PC-9 (cell line): ENCODE measurements around the gene ITFG1. TPM values are rescaled to one million over a fixed set of nuclear protein-coding genes. Genes with fewer than 3 reads are reported as not detected.

Source experiments
- BruUV-seq: library from RNA; stranded (reverse); fragments of 400-500 nt; replicated peaks from 2 replicates; lab custom pipeline; 2021; lab: Mats Ljungman, UMichigan
- CTCF ChIA-PET: fragments of 300-600 bp; sonication (Branson Sonifier 250); formaldehyde crosslinking; loops from one replicate; lab custom pipeline; 2022; ENCODE audit warnings: antibody characterized with exemption; lab: Charles Lee
- POLR2A ChIA-PET: fragments of 300-600 bp; sonication (Branson Sonifier 250); formaldehyde crosslinking; loops from one replicate; lab custom pipeline; 2022; ENCODE audit warnings: antibody characterized with exemption; ENCODE audit not compliant: unreplicated experiment; lab: Charles Lee
- DNase-seq, 2 experiments: peaks; one replicate each; pipeline versions ENCODE4 v3.0.0 to v3.0.0-alpha.2; 2015 to 2022; ENCODE audit warnings: mixed read lengths in 1 of 2
- H2AFZ ChIP-seq: fragments of 200-600 bp; sonication (generic); 2 replicates; pipeline ENCODE4 v1.8.1; 2017; ENCODE audit warnings: antibody characterized with exemption
- H3F3A ChIP-seq: fragments of 200-600 bp; sonication (generic); 2 replicates; pipeline ENCODE4 v1.8.1; 2017; ENCODE audit warnings: antibody characterized with exemption, mild to moderate bottlenecking, low read depth; ENCODE audit not compliant: insufficient read depth
- H3K27ac ChIP-seq: fragments of 200-600 bp; sonication (generic); 2 replicates; pipeline ENCODE4 v1.6.1; 2016; ENCODE audit warnings: mixed run types
- H3K27me3 ChIP-seq: fragments of 200-600 bp; sonication (generic); 2 replicates; pipeline ENCODE4 v1.6.1; 2016; ENCODE audit warnings: low read depth, mixed run types; ENCODE audit not compliant: insufficient read depth
- H3K36me3 ChIP-seq: fragments of 200-600 bp; sonication (generic); 2 replicates; pipeline ENCODE4 v1.6.1; 2016; ENCODE audit warnings: low read depth, mixed run types
- H3K4me1 ChIP-seq: fragments of 200-600 bp; sonication (generic); replicated peaks from 2 replicates; pipeline ENCODE4 v1.6.1; 2016; ENCODE audit warnings: mixed run types; ENCODE audit not compliant: insufficient read depth
- H3K4me2 ChIP-seq: fragments of 200-600 bp; sonication (generic); 2 replicates; pipeline ENCODE4 v1.6.1; 2017; ENCODE audit warnings: mixed run types
- H3K4me3 ChIP-seq: fragments of 200-600 bp; sonication (generic); 2 replicates; pipeline ENCODE4 v1.6.1; 2016; ENCODE audit warnings: mixed run types
- H3K79me2 ChIP-seq: fragments of 200-600 bp; sonication (generic); 2 replicates; pipeline ENCODE4 v1.6.1; 2017; ENCODE audit warnings: low read depth, mixed run types
- H3K9me2 ChIP-seq: fragments of 200-600 bp; sonication (generic); 2 replicates; pipeline ENCODE4 v1.8.1; 2017; ENCODE audit warnings: mild to moderate bottlenecking; ENCODE audit not compliant: insufficient read depth
- H3K9me3 ChIP-seq: fragments of 200-600 bp; sonication (generic); 2 replicates; pipeline ENCODE4 v1.8.1; 2016; ENCODE audit warnings: low read depth; ENCODE audit not compliant: insufficient read depth
- H4K20me1 ChIP-seq: fragments of 200-600 bp; sonication (generic); 2 replicates; pipeline ENCODE4 v1.8.1; 2017; ENCODE audit not compliant: insufficient read depth
- CTCF ChIP-seq: fragments of 200-600 bp; sonication (generic); conservative IDR thresholded peaks from 2 replicates; pipeline ENCODE4 v1.6.1; 2017; ENCODE audit warnings: mixed run types, antibody characterized with exemption, mild to moderate bottlenecking, moderate library complexity
- EZH2 ChIP-seq: fragments of 200-600 bp; sonication (generic); IDR thresholded peaks from 2 replicates; pipeline ENCODE4 v1.8.0; 2017; ENCODE audit warnings: antibody characterized with exemption, low read depth
- intact Hi-C: fragments of 100-400 bp; cut with micrococcal nuclease; formaldehyde crosslinking; loops from one replicate; pipeline ENCODE4 v1.10.0; 2022; ENCODE audit not compliant: unreplicated experiment
- total RNA-seq: library from RNA; stranded (reverse); gene quantifications from 2 replicates; pipeline ENCODE4 v1.2.3, GENCODE V29; 2021

ITFG1 gene
- total RNA-seq, 1 experiment from 2014 or later: 33.0 TPM

GRCh38 chr16:47320546-47321310 lies 140.1 kb downstream of the ITFG1 start:
- ChIA-PET POLR2A (no interaction called here), CTCF (no interaction called here)
- Histone ChIP-seq H3K9me3 (no peaks in the 10 kb centered on the region; the same call in 1 of the 2 replicates), H3K79me2 (no peaks in the 10 kb centered on the region), H3K27me3 (no peaks in the 10 kb centered on the region), H2AFZ (no peak overlapping the region), H3K9me2 (no peaks in the 10 kb centered on the region), H3K36me3 (no peaks in the 10 kb centered on the region), H3F3A (peaks cover 4% of the 10 kb centered on the region; the same call in 1 of the 2 replicates), H3K27ac (no peak overlapping the region), H3K4me1 (no peaks in the 10 kb centered on the region), H3K4me2 (no peak overlapping the region), H4K20me1 (no peaks in the 10 kb centered on the region; the same call in none of the 2 replicates), H3K4me3 (no peak overlapping the region)
- no peak for DNase-seq
- intact Hi-C loops: no loop called here
- no TSS peak for BruUV-seq
- TF ChIP-seq CTCF (no peak), EZH2 (no peak)

GRCh38 chr16:47317465-47318240 lies 143.2 kb downstream of the ITFG1 start:
- POLR2A ChIA-PET: no interaction called here

More at GRCh38 chr16:47317465-47318240, 143.2 kb downstream of the ITFG1 start:
- H2AFZ ChIP-seq: no peak overlapping the region
- H3K79me2 ChIP-seq: no peaks in the 10 kb centered on the region
- H3K9me3 ChIP-seq: no peaks in the 10 kb centered on the region
- intact Hi-C loops: no loop called here
- no peaks in the 10 kb centered on the region for H3K36me3 ChIP-seq
- H3K9me2 ChIP-seq: no peaks in the 10 kb centered on the region
- no peak for DNase-seq
- H3K27ac ChIP-seq: no peak overlapping the region
- H3K4me3 ChIP-seq: no peak overlapping the region
- peaks cover 8% of the 10 kb centered on the region; the same call in 1 of the 2 replicates for H3F3A ChIP-seq
- no peak overlapping the region for H3K4me2 ChIP-seq
- CTCF ChIA-PET: interaction anchor here (0.7 kb wide), 1 partner anchor 329 kb away, joined by 3 read pairs; no protein-coding TSS in a partner anchor
- no peaks in the 10 kb centered on the region for H3K27me3 ChIP-seq
- BruUV-seq: no TSS peak
- H4K20me1 ChIP-seq: no peaks in the 10 kb centered on the region; the same call in none of the 2 replicates
- H3K4me1 ChIP-seq: no peaks in the 10 kb centered on the region
- TF ChIP-seq EZH2: no peak
- TF ChIP-seq CTCF: no peak
